DND-41 (cell line): ENCODE measurements around the gene GTF2F2.
A peak's percentile ranks its signal among the peaks of the same experiment; 100 is the strongest.

Experiments used
- ATAC-seq: fragments of 200-7000 bp; cut with Tn5 transposase; 3 replicates; pipeline ENCODE4 v1.9.1; 2021; ENCODE audit warnings: low read depth; ENCODE audit not compliant: insufficient read depth
- DNase-seq: peaks from one replicate; pipeline ENCODE4 v3.0.0-alpha.2; 2020
- H2AFZ ChIP-seq: 2 replicates; pipeline ENCODE4 v1.6.0; 2012; ENCODE audit warnings: low read depth, low read length
- H3K27ac ChIP-seq: 2 replicates; pipeline ENCODE4 v1.5.1; 2012; ENCODE audit warnings: low read length, inconsistent platforms
- H3K27me3 ChIP-seq: fragments of 200-600 bp; sonication (generic); 2 replicates; pipeline ENCODE4 v1.6.0; 2012; ENCODE audit warnings: low read length, mild to moderate bottlenecking, inconsistent platforms; ENCODE audit not compliant: insufficient read depth, poor library complexity
- H3K36me3 ChIP-seq: 2 replicates; pipeline ENCODE4 v1.5.1; 2012; ENCODE audit warnings: low read length, inconsistent platforms; ENCODE audit not compliant: insufficient read depth
- H3K4me1 ChIP-seq: 2 replicates; pipeline ENCODE4 v1.5.1; 2012; ENCODE audit warnings: mild to moderate bottlenecking, low read length; ENCODE audit not compliant: insufficient read depth
- H3K4me2 ChIP-seq: 2 replicates; pipeline ENCODE4 v1.6.0; 2012; ENCODE audit warnings: mild to moderate bottlenecking, moderate library complexity, low read length, inconsistent platforms; ENCODE audit not compliant: insufficient read depth
- H3K4me3 ChIP-seq, 2 experiments: fragments of 200-600 bp in 1 of 2; shearing (Covaris generic) in 1 of 2; 2 replicates each; pipeline ENCODE4 v1.5.1; 2012 to 2016; ENCODE audit warnings: inconsistent platforms in 2 of 2, low read length in 2 of 2, mild to moderate bottlenecking in 2 of 2, low read depth in 1 of 2, moderate library complexity in 1 of 2
- H3K79me2 ChIP-seq: 2 replicates; pipeline ENCODE4 v1.6.0; 2012; ENCODE audit warnings: low read length, inconsistent platforms; ENCODE audit not compliant: insufficient read depth
- H3K9ac ChIP-seq: 2 replicates; pipeline ENCODE4 v1.6.0; 2012; ENCODE audit warnings: low read depth, mild to moderate bottlenecking, inconsistent platforms, low read length, moderate library complexity
- H3K9me3 ChIP-seq: 2 replicates; pipeline ENCODE4 v1.5.1; 2012; ENCODE audit warnings: low read length, moderate library complexity, mild to moderate bottlenecking, inconsistent platforms; ENCODE audit not compliant: insufficient read depth, severe bottlenecking
- H4K20me1 ChIP-seq: 2 replicates; pipeline ENCODE4 v1.6.0; 2012; ENCODE audit warnings: low read length; ENCODE audit not compliant: insufficient read depth
- CTCF ChIP-seq: IDR thresholded peaks from 2 replicates; pipeline ENCODE4 v1.5.1; 2012; ENCODE audit warnings: borderline replicate concordance, low read length, moderate library complexity, mild to moderate bottlenecking; ENCODE audit not compliant: poor library complexity, severe bottlenecking; ENCODE audit errors: extremely low read depth
- EZH2 ChIP-seq: IDR thresholded peaks from 3 replicates; pipeline ENCODE4 v1.6.1; 2012; ENCODE audit warnings: borderline replicate concordance, low read depth, mild to moderate bottlenecking, moderate library complexity, low read length, inconsistent platforms; ENCODE audit not compliant: severe bottlenecking

GTF2F2 gene

DNA sequence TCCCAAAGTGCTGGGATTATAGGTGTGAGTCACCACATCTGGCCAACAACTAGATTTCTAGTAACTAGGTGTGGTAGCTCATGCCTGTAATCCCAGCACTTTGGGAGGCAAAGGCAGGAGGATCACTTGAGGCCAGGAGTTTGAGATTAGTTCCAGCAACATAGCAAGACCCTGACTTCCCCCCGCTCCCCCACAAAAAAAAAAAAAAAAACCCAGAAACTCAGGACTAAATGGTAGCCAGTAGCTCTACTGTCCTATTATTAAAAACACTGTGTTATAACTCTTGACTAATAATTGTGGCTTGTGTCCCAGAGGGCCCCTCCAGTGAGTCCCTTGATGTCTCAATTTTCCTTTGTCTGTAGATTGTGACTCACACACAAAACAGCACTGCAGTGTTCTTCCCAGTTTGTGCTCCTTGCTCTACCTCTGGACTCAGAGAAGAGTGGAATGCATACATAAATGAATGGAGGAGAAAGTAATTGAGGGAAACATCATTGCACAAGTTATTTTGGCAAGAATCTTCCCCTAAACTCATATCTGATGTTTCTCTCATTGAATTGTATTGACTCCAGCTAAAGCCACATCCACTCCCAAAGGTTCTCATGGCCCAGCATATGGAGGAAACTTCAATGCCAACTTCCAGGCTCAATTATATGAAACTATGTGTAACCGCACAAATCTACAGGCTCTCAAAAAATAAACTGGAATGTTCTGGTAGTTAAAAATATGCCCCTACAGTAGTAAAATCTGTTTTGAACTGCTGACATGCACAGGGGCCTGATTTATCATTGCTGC, 211.9 kb downstream of the GTF2F2 start:
- H3K36me3 ChIP-seq: peaks cover 36% of the 10 kb centered on the region
- H3K27ac ChIP-seq: no peak overlapping the region
- TF ChIP-seq EZH2: no peak
- no peak for TF ChIP-seq CTCF
- DNase-seq: no peak
- peaks cover 47% of the 10 kb centered on the region for H4K20me1 ChIP-seq
- peaks cover 12% of the 10 kb centered on the region for H3K79me2 ChIP-seq
- H3K4me3 ChIP-seq: no peak overlapping the region
- no peak for ATAC-seq
- peaks cover 49% of the 10 kb centered on the region for H3K4me1 ChIP-seq
- no peak overlapping the region for H3K9ac ChIP-seq
- H3K4me2 ChIP-seq: no peak overlapping the region
- no peaks in the 10 kb centered on the region for H3K27me3 ChIP-seq
- no peaks in the 10 kb centered on the region for H3K9me3 ChIP-seq
- H2AFZ ChIP-seq: no peak overlapping the region

DNA sequence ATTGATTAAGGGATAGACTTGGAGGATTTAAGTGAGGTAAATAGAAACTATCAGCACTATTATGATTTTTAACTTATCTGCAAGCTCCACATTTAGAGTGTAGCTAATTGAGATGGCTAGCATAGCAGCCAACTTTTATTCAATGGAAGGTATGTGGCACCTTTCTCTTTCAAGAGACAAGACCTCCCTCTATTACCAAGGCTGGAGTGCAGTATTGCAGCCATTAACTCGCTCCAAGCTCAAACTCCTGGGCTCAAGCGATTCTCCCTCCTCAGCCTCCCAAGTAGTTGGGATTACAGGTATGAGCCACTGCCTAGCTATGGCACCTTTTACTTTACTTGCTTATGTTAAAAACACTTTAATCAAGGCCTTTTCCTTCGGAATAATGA, 212.5 kb downstream of the GTF2F2 start:
- Histone ChIP-seq H3K79me2 (peaks cover 18% of the 10 kb centered on the region), H3K4me3 (no peak overlapping the region), H3K4me1 (peaks cover 55% of the 10 kb centered on the region), H3K27me3 (no peaks in the 10 kb centered on the region), H4K20me1 (peaks cover 53% of the 10 kb centered on the region), H3K9ac (no peak overlapping the region), H3K36me3 (peaks cover 42% of the 10 kb centered on the region), H3K9me3 (no peaks in the 10 kb centered on the region), H2AFZ (no peak overlapping the region), H3K4me2 (no peak overlapping the region), H3K27ac (no peak overlapping the region)
- ATAC-seq: no peak
- no peak for TF ChIP-seq EZH2
- TF ChIP-seq CTCF: no peak
- DNase-seq: no peak

DNA sequence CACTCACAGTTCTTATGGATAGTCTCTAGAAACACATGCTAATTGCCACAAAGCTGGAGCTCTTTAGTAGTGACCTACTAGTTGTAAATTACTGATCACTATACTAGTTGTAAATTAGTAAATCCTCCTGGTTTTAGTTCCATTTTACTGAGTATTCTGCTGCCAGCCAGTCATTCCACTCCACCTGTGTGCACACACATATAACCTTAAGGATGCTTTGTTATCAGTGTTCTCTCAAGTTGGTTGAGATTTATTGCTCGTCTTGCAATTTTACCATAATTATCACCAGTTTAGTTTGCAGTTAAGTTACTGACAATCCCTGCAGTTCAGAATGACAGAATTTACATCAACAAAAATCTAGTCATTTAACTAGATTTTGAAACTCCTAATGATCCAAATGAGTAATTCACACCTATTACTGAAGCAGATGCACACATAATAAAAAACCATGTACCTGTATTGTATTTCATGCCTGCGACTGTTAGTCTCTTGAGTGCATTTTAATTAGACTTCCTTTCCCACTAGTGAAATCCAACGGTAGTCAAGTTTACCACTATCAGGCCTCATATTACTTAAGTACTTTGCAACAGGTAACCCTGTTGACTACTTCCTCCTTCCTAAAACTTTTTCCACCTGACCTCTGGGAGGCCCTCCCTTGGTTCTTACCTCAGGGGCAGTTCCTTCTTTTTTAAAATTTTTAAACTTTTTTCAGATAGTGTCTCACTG, 213.1 kb downstream of the GTF2F2 start:
- Histone ChIP-seq H2AFZ (no peak overlapping the region), H3K9me3 (no peaks in the 10 kb centered on the region), H3K79me2 (peaks cover 24% of the 10 kb centered on the region), H3K27me3 (no peaks in the 10 kb centered on the region), H3K4me3 (no peak overlapping the region), H3K4me1 (peaks cover 60% of the 10 kb centered on the region), H4K20me1 (peaks cover 59% of the 10 kb centered on the region), H3K4me2 (0 out of 2 replicates have a peak overlapping the region, but pooled peaks have one; percentile 27), H3K9ac (no peak overlapping the region), H3K27ac (no peak overlapping the region), H3K36me3 (peaks cover 48% of the 10 kb centered on the region)
- no peak for ATAC-seq
- no peak for DNase-seq
- no peak for TF ChIP-seq EZH2
- no peak for TF ChIP-seq CTCF
